Gastrocnemius medialis (tissue), 4 donors: ENCODE data around the gene TEX11.

ENCODE experiments used
- POLR2A ChIP-seq, 2 donors: fragments of 450-650 bp; IDR thresholded peaks; one replicate each; pipeline ENCODE4 v1.6.1; 2017; ENCODE audit warnings: antibody characterized with exemption in 2 of 2, mild to moderate bottlenecking in 2 of 2, moderate library complexity in 2 of 2
- TF ChIP-seq, protein P1 (sequence below), 5 experiments: fragments of 450-650 bp in 3 of 5; fragments of 200-600 bp in 2 of 5; sonication (generic) in 2 of 5; IDR thresholded peaks in 4 of 5; conservative IDR thresholded peaks in 1 of 5; 1 replicate in 4 of 5; 2 replicates in 1 of 5; pipeline ENCODE4 v1.5.1; 2016 to 2019; ENCODE audit warnings: antibody characterized with exemption in 5 of 5, mild to moderate bottlenecking in 3 of 5, moderate library complexity in 3 of 5

DNA sequence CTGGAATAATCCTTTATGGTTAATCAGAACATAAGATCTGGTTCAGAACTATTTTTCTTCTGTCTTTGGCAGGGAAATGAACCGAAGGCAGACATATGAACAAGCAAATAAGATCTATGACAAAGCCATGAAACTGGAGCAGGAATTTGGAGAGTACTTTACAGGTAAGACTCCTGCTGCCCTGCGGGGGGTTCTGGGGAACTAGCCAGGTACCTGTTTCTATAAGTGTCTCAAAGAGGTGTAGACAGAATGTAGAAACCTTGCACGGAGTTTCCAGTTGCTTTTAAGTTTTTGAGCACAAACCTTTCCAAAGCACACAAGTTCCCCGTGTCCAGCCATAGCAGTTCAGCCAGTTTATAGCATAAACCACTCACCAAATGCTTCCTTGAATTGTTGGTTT lies 407.7 kb downstream of the TEX11 start:
- TF ChIP-seq, protein P1, sequence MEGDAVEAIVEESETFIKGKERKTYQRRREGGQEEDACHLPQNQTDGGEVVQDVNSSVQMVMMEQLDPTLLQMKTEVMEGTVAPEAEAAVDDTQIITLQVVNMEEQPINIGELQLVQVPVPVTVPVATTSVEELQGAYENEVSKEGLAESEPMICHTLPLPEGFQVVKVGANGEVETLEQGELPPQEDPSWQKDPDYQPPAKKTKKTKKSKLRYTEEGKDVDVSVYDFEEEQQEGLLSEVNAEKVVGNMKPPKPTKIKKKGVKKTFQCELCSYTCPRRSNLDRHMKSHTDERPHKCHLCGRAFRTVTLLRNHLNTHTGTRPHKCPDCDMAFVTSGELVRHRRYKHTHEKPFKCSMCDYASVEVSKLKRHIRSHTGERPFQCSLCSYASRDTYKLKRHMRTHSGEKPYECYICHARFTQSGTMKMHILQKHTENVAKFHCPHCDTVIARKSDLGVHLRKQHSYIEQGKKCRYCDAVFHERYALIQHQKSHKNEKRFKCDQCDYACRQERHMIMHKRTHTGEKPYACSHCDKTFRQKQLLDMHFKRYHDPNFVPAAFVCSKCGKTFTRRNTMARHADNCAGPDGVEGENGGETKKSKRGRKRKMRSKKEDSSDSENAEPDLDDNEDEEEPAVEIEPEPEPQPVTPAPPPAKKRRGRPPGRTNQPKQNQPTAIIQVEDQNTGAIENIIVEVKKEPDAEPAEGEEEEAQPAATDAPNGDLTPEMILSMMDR (IDR thresholded peaks at IDR 0.05 in 4 of 5, conservative IDR thresholded peaks at IDR 0.05 in 1 of 5), result no peak
- TF ChIP-seq POLR2A (IDR thresholded peaks at IDR 0.05), result no peak
